ENCODE measurements around the gene ITGB3BP. TPM values are rescaled to one million over a fixed set of nuclear protein-coding genes. Genes with fewer than 3 reads are reported as not detected.

The ITGB3BP gene
- total and polyA plus RNA-seq, 2 donors (not counting 1 experiment from before 2014, with no cell fraction given), result 16.7 to 21.3 TPM

- DNase-seq (ENCODE audit: low read depth in 2 of 2), result peak in 1 of 2 donors; percentile 92
- no peak overlapping the region for H3K4me2 ChIP-seq (ENCODE audit: extremely low read depth, insufficient read depth, low read length)
- no peak overlapping the region for H3K4me3 ChIP-seq (replicated peaks in 1 of 4; ENCODE audit: control extremely low read depth in 1 of 4, insufficient read depth in 1 of 4, low read depth in 3 of 4, low read length in 4 of 4)
- H3K27ac ChIP-seq (ENCODE audit: insufficient read depth, low read length), result no peak overlapping the region
- no peaks in the 10 kb centered on the region for H3K9me3 ChIP-seq (ENCODE audit: control insufficient read depth, insufficient read depth, low read depth, low read length)
- no peak overlapping the region for H2AFZ ChIP-seq (ENCODE audit: low read length)
- H4K20me1 ChIP-seq (ENCODE audit: control insufficient read depth, extremely low read depth, insufficient read depth, low read length), result no peaks in the 10 kb centered on the region
- H3K79me2 ChIP-seq (ENCODE audit: control insufficient read depth, insufficient read depth, low read length), result no peaks in the 10 kb centered on the region
- no peaks in the 10 kb centered on the region for H3K36me3 ChIP-seq (ENCODE audit: control insufficient read depth, insufficient read depth, low read length)
- no peak for TF ChIP-seq CTCF (conservative IDR thresholded peaks at IDR 0.05 in 1 of 2, IDR thresholded peaks at IDR 0.05 in 1 of 2; ENCODE audit: low read depth in 1 of 2, low read length in 2 of 2)
- H3K4me1 ChIP-seq (ENCODE audit: control insufficient read depth, extremely low read depth, insufficient read depth, low read length), result no peaks in the 10 kb centered on the region
- H3K27me3 ChIP-seq (ENCODE audit: control insufficient read depth, insufficient read depth, low read length), result no peaks in the 10 kb centered on the region
- no peak overlapping the region for H3K9ac ChIP-seq (ENCODE audit: insufficient read depth, low read length)
Observed at GRCh38 chr1:63408331-63408730, 114.7 kb downstream of the ITGB3BP start.

GRCh38 chr1:63407002-63407401, 116.0 kb downstream of the ITGB3BP start:
- DNase-seq (ENCODE audit: low read depth in 2 of 2), result peak in 1 of 2 donors; percentile 75
- no peaks in the 10 kb centered on the region for H3K27me3 ChIP-seq (ENCODE audit: control insufficient read depth, insufficient read depth, low read length)
- no peaks in the 10 kb centered on the region for H3K36me3 ChIP-seq (ENCODE audit: control insufficient read depth, insufficient read depth, low read length)
- H3K9ac ChIP-seq (ENCODE audit: insufficient read depth, low read length), result no peak overlapping the region
- H2AFZ ChIP-seq (ENCODE audit: low read length), result no peak overlapping the region
- TF ChIP-seq EZH2 (IDR thresholded peaks at IDR 0.05; ENCODE audit: low read length, missing control alignments) (no peak), CTCF (conservative IDR thresholded peaks at IDR 0.05 in 1 of 2, IDR thresholded peaks at IDR 0.05 in 1 of 2; ENCODE audit: low read depth in 1 of 2, low read length in 2 of 2) (no peak)
- no peak overlapping the region for H3K4me3 ChIP-seq (replicated peaks in 1 of 4; ENCODE audit: control extremely low read depth in 1 of 4, insufficient read depth in 1 of 4, low read depth in 3 of 4, low read length in 4 of 4)
- H4K20me1 ChIP-seq (ENCODE audit: control insufficient read depth, extremely low read depth, insufficient read depth, low read length), result no peaks in the 10 kb centered on the region
- H3K4me1 ChIP-seq (ENCODE audit: control insufficient read depth, extremely low read depth, insufficient read depth, low read length), result no peaks in the 10 kb centered on the region
- H3K27ac ChIP-seq (ENCODE audit: insufficient read depth, low read length), result no peak overlapping the region
- H3K9me3 ChIP-seq (ENCODE audit: control insufficient read depth, insufficient read depth, low read depth, low read length), result no peaks in the 10 kb centered on the region
- H3K4me2 ChIP-seq (ENCODE audit: extremely low read depth, insufficient read depth, low read length), result no peak overlapping the region
- H3K79me2 ChIP-seq (ENCODE audit: control insufficient read depth, insufficient read depth, low read length), result no peaks in the 10 kb centered on the region

GRCh38 chr1:63405987-63406386, 117.0 kb downstream of the ITGB3BP start:
- H3K27ac ChIP-seq (ENCODE audit: insufficient read depth, low read length), result no peak overlapping the region

More at GRCh38 chr1:63405987-63406386, 117.0 kb downstream of the ITGB3BP start:
- H4K20me1 ChIP-seq (ENCODE audit: control insufficient read depth, extremely low read depth, insufficient read depth, low read length), result no peaks in the 10 kb centered on the region
- H3K27me3 ChIP-seq (ENCODE audit: control insufficient read depth, insufficient read depth, low read length), result no peaks in the 10 kb centered on the region
- H3K36me3 ChIP-seq (ENCODE audit: control insufficient read depth, insufficient read depth, low read length), result no peaks in the 10 kb centered on the region
- H3K4me2 ChIP-seq (ENCODE audit: extremely low read depth, insufficient read depth, low read length), result no peak overlapping the region
- no peak overlapping the region for H3K9ac ChIP-seq (ENCODE audit: insufficient read depth, low read length)
- H3K79me2 ChIP-seq (ENCODE audit: control insufficient read depth, insufficient read depth, low read length), result no peaks in the 10 kb centered on the region
- no peaks in the 10 kb centered on the region for H3K4me1 ChIP-seq (ENCODE audit: control insufficient read depth, extremely low read depth, insufficient read depth, low read length)
- DNase-seq (ENCODE audit: low read depth in 2 of 2), result no peak
- TF ChIP-seq CTCF (conservative IDR thresholded peaks at IDR 0.05 in 1 of 2, IDR thresholded peaks at IDR 0.05 in 1 of 2; ENCODE audit: low read depth in 1 of 2, low read length in 2 of 2) (no peak), EZH2 (IDR thresholded peaks at IDR 0.05; ENCODE audit: low read length, missing control alignments) (no peak)
- H2AFZ ChIP-seq (ENCODE audit: low read length), result no peak overlapping the region
- no peak overlapping the region for H3K4me3 ChIP-seq (replicated peaks in 1 of 4; ENCODE audit: control extremely low read depth in 1 of 4, insufficient read depth in 1 of 4, low read depth in 3 of 4, low read length in 4 of 4)
- H3K9me3 ChIP-seq (ENCODE audit: control insufficient read depth, insufficient read depth, low read depth, low read length), result no peaks in the 10 kb centered on the region
